Thoracic aorta (tissue), 2 donors: ENCODE measurements around the gene GATA2. TPM values are rescaled to one million over a fixed set of nuclear protein-coding genes. Genes with fewer than 3 reads are reported as not detected.

Experiments used
- ATAC-seq: fragments of 150-250 bp; one replicate; pipeline ENCODE4 v1.8.0; 2017; ENCODE audit warnings: low read depth; ENCODE audit not compliant: insufficient number of reproducible peaks, low FRiP score
- DNase-seq: peaks from one replicate; pipeline ENCODE4 v3.0.0-alpha.2; 2020; ENCODE audit warnings: low spot score
- H3K27ac ChIP-seq, 2 donors: fragments of 200-600 bp; sonication (generic); 1 replicate in 1 of 2; 2 replicates in 1 of 2; pipeline ENCODE4 v1.5.1; 2016; ENCODE audit warnings: mild to moderate bottlenecking in 2 of 2, moderate library complexity in 2 of 2
- H3K27me3 ChIP-seq: fragments of 200-600 bp; sonication (generic); replicated peaks from 2 replicates; pipeline ENCODE4 v1.6.0; 2016; ENCODE audit warnings: mild to moderate bottlenecking; ENCODE audit not compliant: insufficient read depth
- H3K36me3 ChIP-seq: fragments of 200-600 bp; sonication (generic); one replicate; pipeline ENCODE4 v1.5.1; 2016
- H3K4me1 ChIP-seq, 2 donors: fragments of 200-600 bp; sonication (generic); 1 replicate in 1 of 2; 2 replicates in 1 of 2; pipeline versions ENCODE4 v1.5.1 to v1.6.0; 2016; ENCODE audit warnings: low read depth in 2 of 2, mild to moderate bottlenecking in 1 of 2; ENCODE audit not compliant: control insufficient read depth in 1 of 2
- H3K4me3 ChIP-seq: fragments of 200-600 bp; sonication (generic); 2 replicates; pipeline ENCODE4 v1.5.1; 2016; ENCODE audit warnings: mild to moderate bottlenecking
- H3K9me3 ChIP-seq: fragments of 200-600 bp; sonication (generic); 2 replicates; pipeline ENCODE4 v1.5.1; 2016
- CTCF ChIP-seq: fragments of 200-600 bp; sonication (generic); IDR thresholded peaks from one replicate; pipeline ENCODE4 v1.5.1; 2019; ENCODE audit warnings: antibody characterized with exemption
- total RNA-seq, 2 donors: library from RNA; depleted of rRNA; stranded (reverse); fragments of >200 nt; gene quantifications; one replicate each; pipeline versions ENCODE4 v1.1.0 to v1.2.3, GENCODE V29; 2016

GATA2 gene
- total RNA-seq, 2 donors from 2014 or later, result 5.2 to 21.3 TPM

GRCh38 chr3:128482175-128482574 lies 10.8 kb downstream of the GATA2 start:
- H3K4me3 ChIP-seq, result no peak overlapping the region
- peaks cover 11 to 30% of the 10 kb centered on the region in 2 donors for H3K4me1 ChIP-seq
- no peak for DNase-seq
- peaks cover 36% of the 10 kb centered on the region for H3K27me3 ChIP-seq
- H3K27ac ChIP-seq, result no peak overlapping the region
- ATAC-seq, result no peak
- TF ChIP-seq CTCF, result no peak
- no peaks in the 10 kb centered on the region for H3K36me3 ChIP-seq
- H3K9me3 ChIP-seq, result no peaks in the 10 kb centered on the region

GRCh38 chr3:128481438-128481942 lies 11.5 kb downstream of the GATA2 start:
- Histone ChIP-seq H3K9me3 (no peaks in the 10 kb centered on the region), H3K27me3 (peaks cover 29% of the 10 kb centered on the region), H3K4me1 (peaks cover 10 to 23% of the 10 kb centered on the region in 2 donors), H3K36me3 (no peaks in the 10 kb centered on the region), H3K4me3 (no peak overlapping the region), H3K27ac (no peak overlapping the region)
- no peak for TF ChIP-seq CTCF
- no peak for DNase-seq
- ATAC-seq, result no peak

GRCh38 chr3:128480717-128481437 lies 12.1 kb downstream of the GATA2 start:
- Histone ChIP-seq H3K27ac (no peak overlapping the region), H3K4me3 (no peak overlapping the region), H3K27me3 (peaks cover 23% of the 10 kb centered on the region), H3K36me3 (no peaks in the 10 kb centered on the region), H3K9me3 (no peaks in the 10 kb centered on the region), H3K4me1 (peaks cover 10 to 21% of the 10 kb centered on the region in 2 donors)
- no peak for TF ChIP-seq CTCF
- ATAC-seq (no peak), DNase-seq (no peak)

GRCh38 chr3:128480278-128480677 lies 12.7 kb downstream of the GATA2 start:
- DNase-seq (no peak), ATAC-seq (no peak)
- peaks cover 17% of the 10 kb centered on the region for H3K27me3 ChIP-seq
- H3K4me3 ChIP-seq, result no peak overlapping the region
- TF ChIP-seq CTCF, result no peak
- H3K27ac ChIP-seq, result no peak overlapping the region
- no peaks in the 10 kb centered on the region for H3K9me3 ChIP-seq
- no peaks in the 10 kb centered on the region for H3K36me3 ChIP-seq
- peaks cover 10 to 21% of the 10 kb centered on the region in 2 donors for H3K4me1 ChIP-seq

- TF ChIP-seq CTCF, result no peak
- DNase-seq (no peak), ATAC-seq (no peak)
- H3K36me3 ChIP-seq, result no peaks in the 10 kb centered on the region
- peaks cover 10 to 21% of the 10 kb centered on the region in 2 donors for H3K4me1 ChIP-seq
- H3K27ac ChIP-seq, result no peak overlapping the region
- H3K4me3 ChIP-seq, result no peak overlapping the region
- H3K9me3 ChIP-seq, result no peaks in the 10 kb centered on the region
- peaks cover 12% of the 10 kb centered on the region for H3K27me3 ChIP-seq
These were observed 13.4 kb downstream of the GATA2 start for GRCh38 chr3:128479558-128480086.
